Loucy (cell line): Measurements from ENCODE around the gene LRRC58.

Source experiments
- H2AFZ ChIP-seq: fragments of 200-600 bp; sonication (generic); 2 replicates; pipeline ENCODE4 v1.6.0; 2016; ENCODE audit warnings: antibody characterized with exemption, mild to moderate bottlenecking, low read length, moderate library complexity
- H3F3A ChIP-seq: fragments of 200-600 bp; 2 replicates; pipeline ENCODE4 v1.6.0; 2016; ENCODE audit warnings: antibody characterized with exemption, low read depth, mild to moderate bottlenecking
- H3K27me3 ChIP-seq: fragments of 200-600 bp; sonication (generic); 2 replicates; pipeline ENCODE4 v1.6.1; 2014; ENCODE audit warnings: low read length, mild to moderate bottlenecking; ENCODE audit not compliant: insufficient read depth, poor library complexity, severe bottlenecking
- H3K36me3 ChIP-seq: fragments of 200-600 bp; sonication (generic); 2 replicates; pipeline ENCODE4 v1.6.1; 2016; ENCODE audit warnings: low read length; ENCODE audit not compliant: insufficient read depth
- H3K4me1 ChIP-seq: fragments of 200-600 bp; sonication (generic); 2 replicates; pipeline ENCODE4 v1.5.1; 2014; ENCODE audit warnings: low read length, mild to moderate bottlenecking; ENCODE audit not compliant: insufficient read depth, poor library complexity, severe bottlenecking
- H3K4me2 ChIP-seq: fragments of 200-600 bp; sonication (generic); 2 replicates; pipeline ENCODE4 v1.6.0; 2014; ENCODE audit warnings: antibody characterized with exemption, low read length, low read depth, mild to moderate bottlenecking; ENCODE audit not compliant: poor library complexity, severe bottlenecking
- H3K4me3 ChIP-seq: fragments of 200-600 bp; sonication (generic); 2 replicates; pipeline ENCODE4 v1.5.1; 2014; ENCODE audit warnings: low read length, mild to moderate bottlenecking, mixed read lengths; ENCODE audit not compliant: poor library complexity, severe bottlenecking
- H3K79me2 ChIP-seq: fragments of 200-600 bp; sonication (generic); 2 replicates; pipeline ENCODE4 v1.6.1; 2014; ENCODE audit warnings: low read length; ENCODE audit not compliant: insufficient read depth
- H3K9ac ChIP-seq: fragments of 200-600 bp; sonication (generic); 2 replicates; pipeline ENCODE4 v1.6.0; 2014; ENCODE audit warnings: mild to moderate bottlenecking, low read depth, low read length, moderate library complexity; ENCODE audit not compliant: poor library complexity, severe bottlenecking
- H3K9me2 ChIP-seq: fragments of 200-600 bp; sonication (generic); replicated peaks from 2 replicates; pipeline ENCODE4 v1.6.1; 2016; ENCODE audit warnings: low read depth, low read length, mixed read lengths
- H3K9me3 ChIP-seq: fragments of 200-600 bp; sonication (generic); 2 replicates; pipeline ENCODE4 v1.6.1; 2014; ENCODE audit warnings: mild to moderate bottlenecking, antibody characterized with exemption, low read length, low read depth; ENCODE audit not compliant: insufficient read depth
- H4K20me1 ChIP-seq: fragments of 200-600 bp; sonication (generic); 2 replicates; pipeline ENCODE4 v1.6.0; 2014; ENCODE audit warnings: antibody characterized with exemption, low read length, mild to moderate bottlenecking; ENCODE audit not compliant: insufficient read depth, poor library complexity, severe bottlenecking
- CTCF ChIP-seq: fragments of 200-600 bp; sonication (generic); conservative IDR thresholded peaks from 2 replicates; pipeline ENCODE4 v1.5.1; 2014; ENCODE audit warnings: mild to moderate bottlenecking, antibody characterized with exemption, low read length
- EZH2phosphoT487 ChIP-seq: fragments of 200-600 bp; IDR thresholded peaks from 2 replicates; pipeline ENCODE4 v1.6.1; 2018; ENCODE audit warnings: antibody characterized with exemption, mild to moderate bottlenecking, moderate library complexity, borderline replicate concordance

The LRRC58 gene

GRCh38 chr3:120289636-120290035, 59.5 kb downstream of the LRRC58 start:
- no peaks in the 10 kb centered on the region for H3K9me3 ChIP-seq

GRCh38 chr3:120286465-120286864, 62.7 kb downstream of the LRRC58 start:
- Histone ChIP-seq H3K27me3 (peaks cover 4% of the 10 kb centered on the region), H3K9ac (no peak overlapping the region), H4K20me1 (no peaks in the 10 kb centered on the region), H2AFZ (no peak overlapping the region), H3K9me3 (no peaks in the 10 kb centered on the region), H3K4me2 (no peak overlapping the region), H3F3A (no peaks in the 10 kb centered on the region), H3K9me2 (no peaks in the 10 kb centered on the region), H3K36me3 (no peaks in the 10 kb centered on the region), H3K4me3 (no peak overlapping the region), H3K79me2 (no peaks in the 10 kb centered on the region), H3K4me1 (no peaks in the 10 kb centered on the region)
- TF ChIP-seq EZH2phosphoT487 (no peak), CTCF (no peak)

More at GRCh38 chr3:120289636-120290035, 59.5 kb downstream of the LRRC58 start:
- Histone ChIP-seq H3F3A (no peaks in the 10 kb centered on the region), H3K4me2 (no peak overlapping the region), H4K20me1 (no peaks in the 10 kb centered on the region), H3K79me2 (no peaks in the 10 kb centered on the region), H3K9ac (no peak overlapping the region), H3K4me3 (no peak overlapping the region), H3K27me3 (no peaks in the 10 kb centered on the region), H3K4me1 (no peaks in the 10 kb centered on the region), H2AFZ (no peak overlapping the region), H3K36me3 (no peaks in the 10 kb centered on the region), H3K9me2 (no peaks in the 10 kb centered on the region)
- TF ChIP-seq EZH2phosphoT487 (no peak), CTCF (no peak)

GRCh38 chr3:120285508-120285841, 63.7 kb downstream of the LRRC58 start:
- Histone ChIP-seq H3K79me2 (no peaks in the 10 kb centered on the region), H3K4me2 (no peak overlapping the region), H3K4me3 (no peak overlapping the region), H3K4me1 (no peaks in the 10 kb centered on the region), H4K20me1 (no peaks in the 10 kb centered on the region), H2AFZ (no peak overlapping the region), H3K27me3 (peaks cover 5% of the 10 kb centered on the region), H3K9me2 (no peaks in the 10 kb centered on the region), H3K9me3 (no peaks in the 10 kb centered on the region), H3K9ac (no peak overlapping the region), H3K36me3 (no peaks in the 10 kb centered on the region), H3F3A (no peaks in the 10 kb centered on the region)
- no peak for TF ChIP-seq CTCF
- no peak for TF ChIP-seq EZH2phosphoT487
